ENCODE data around the gene AHCYL2. TPM values are rescaled to one million over a fixed set of nuclear protein-coding genes. Genes with fewer than 3 reads are reported as not detected.

The AHCYL2 gene
- total RNA-seq, 1 experiment from 2014 or later = 54.6 TPM

DNA sequence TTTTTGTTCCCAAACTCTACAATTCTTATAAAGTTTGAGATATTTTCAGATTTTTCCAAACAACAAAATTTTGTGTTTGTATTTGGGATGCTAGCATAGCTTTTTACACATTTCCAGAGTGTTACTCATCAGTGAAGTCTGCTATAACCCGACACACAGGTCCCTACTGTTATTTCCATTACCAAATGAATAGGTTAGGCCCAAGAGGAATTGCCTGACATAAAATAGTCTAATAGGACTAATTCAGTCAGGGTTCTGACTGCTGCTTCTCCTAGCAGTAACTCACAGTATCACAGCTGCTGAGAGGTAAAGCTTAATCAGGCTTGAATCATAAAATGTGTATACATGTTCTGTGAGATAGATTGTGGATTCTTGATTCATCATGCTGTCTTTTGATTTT, 160.3 kb downstream of the AHCYL2 start:
- TF ChIP-seq, protein P1, sequence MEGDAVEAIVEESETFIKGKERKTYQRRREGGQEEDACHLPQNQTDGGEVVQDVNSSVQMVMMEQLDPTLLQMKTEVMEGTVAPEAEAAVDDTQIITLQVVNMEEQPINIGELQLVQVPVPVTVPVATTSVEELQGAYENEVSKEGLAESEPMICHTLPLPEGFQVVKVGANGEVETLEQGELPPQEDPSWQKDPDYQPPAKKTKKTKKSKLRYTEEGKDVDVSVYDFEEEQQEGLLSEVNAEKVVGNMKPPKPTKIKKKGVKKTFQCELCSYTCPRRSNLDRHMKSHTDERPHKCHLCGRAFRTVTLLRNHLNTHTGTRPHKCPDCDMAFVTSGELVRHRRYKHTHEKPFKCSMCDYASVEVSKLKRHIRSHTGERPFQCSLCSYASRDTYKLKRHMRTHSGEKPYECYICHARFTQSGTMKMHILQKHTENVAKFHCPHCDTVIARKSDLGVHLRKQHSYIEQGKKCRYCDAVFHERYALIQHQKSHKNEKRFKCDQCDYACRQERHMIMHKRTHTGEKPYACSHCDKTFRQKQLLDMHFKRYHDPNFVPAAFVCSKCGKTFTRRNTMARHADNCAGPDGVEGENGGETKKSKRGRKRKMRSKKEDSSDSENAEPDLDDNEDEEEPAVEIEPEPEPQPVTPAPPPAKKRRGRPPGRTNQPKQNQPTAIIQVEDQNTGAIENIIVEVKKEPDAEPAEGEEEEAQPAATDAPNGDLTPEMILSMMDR (IDR thresholded peaks at IDR 0.05; ENCODE audit: unreplicated experiment) = no peak
- no peaks in the 10 kb centered on the region for H3K9me3 Mint-ChIP-seq (ENCODE audit: low read depth, unreplicated experiment)
- no peaks in the 10 kb centered on the region for H3K36me3 Mint-ChIP-seq (ENCODE audit: insufficient read depth, unreplicated experiment)
- CTCF ChIA-PET = no interaction called here
- no peak for DNase-seq
- intact Hi-C loops (cut with micrococcal nuclease; ENCODE audit: unreplicated experiment) = no loop called here
- no peak overlapping the region for H3K4me3 Mint-ChIP-seq (ENCODE audit: low read depth, unreplicated experiment)
- no peak overlapping the region for H3K27ac Mint-ChIP-seq (ENCODE audit: unreplicated experiment)
- H3K4me1 Mint-ChIP-seq (ENCODE audit: low read depth, unreplicated experiment) = no peaks in the 10 kb centered on the region
- no peaks in the 10 kb centered on the region for H3K27me3 Mint-ChIP-seq (ENCODE audit: unreplicated experiment)
- BruUV-seq (replicated peaks) = no TSS peak

DNA sequence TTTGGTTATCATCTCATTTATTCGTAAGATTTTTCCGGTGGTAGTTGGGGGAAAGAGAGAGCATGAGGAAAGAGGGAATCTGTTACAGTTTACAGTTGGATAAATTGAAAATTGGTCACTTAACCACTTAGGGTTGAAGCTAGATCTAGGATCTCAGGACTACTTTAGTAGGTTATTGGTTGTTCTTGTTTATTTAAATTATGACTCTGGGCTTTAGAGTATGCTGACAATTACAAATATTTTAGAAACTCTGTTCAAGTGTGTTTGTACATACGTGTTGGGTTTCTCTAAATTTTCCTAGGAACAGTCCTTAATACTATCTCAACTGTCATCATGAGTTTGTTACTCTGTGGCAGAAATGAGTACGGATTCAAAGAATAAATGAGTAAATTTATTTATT, 160.8 kb downstream of the AHCYL2 start:
- Mint-ChIP-seq H3K27me3 (ENCODE audit: unreplicated experiment) (no peaks in the 10 kb centered on the region), H3K4me1 (ENCODE audit: low read depth, unreplicated experiment) (no peaks in the 10 kb centered on the region), H3K36me3 (ENCODE audit: insufficient read depth, unreplicated experiment) (no peaks in the 10 kb centered on the region), H3K4me3 (ENCODE audit: low read depth, unreplicated experiment) (no peak overlapping the region), H3K27ac (ENCODE audit: unreplicated experiment) (no peak overlapping the region), H3K9me3 (ENCODE audit: low read depth, unreplicated experiment) (no peaks in the 10 kb centered on the region)
- no TSS peak for BruUV-seq (replicated peaks)
- DNase-seq = no peak
- CTCF ChIA-PET = no interaction called here
- intact Hi-C loops (cut with micrococcal nuclease; ENCODE audit: unreplicated experiment) = no loop called here
- TF ChIP-seq, protein P1 (IDR thresholded peaks at IDR 0.05; ENCODE audit: unreplicated experiment) = no peak

DNA sequence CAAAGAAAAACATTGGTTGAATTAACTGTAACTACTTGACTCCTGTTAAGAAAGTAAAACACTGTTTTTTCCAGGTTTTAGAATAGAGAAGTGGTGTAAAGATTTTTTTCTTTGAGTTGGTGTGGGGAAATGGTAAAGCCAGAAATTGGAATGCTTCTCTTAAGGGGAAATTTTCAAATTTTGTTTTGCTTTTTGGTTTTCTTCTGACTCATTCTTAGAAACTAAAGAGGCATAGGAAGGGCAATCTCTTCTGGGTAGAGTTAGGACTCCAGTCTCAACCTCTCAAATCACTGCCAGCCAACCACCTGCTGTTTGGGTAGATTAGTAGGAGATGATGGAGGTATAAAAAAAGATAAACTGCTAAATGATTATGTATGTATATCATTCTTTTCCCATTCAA, 161.7 kb downstream of the AHCYL2 start:
- no peak overlapping the region for H3K4me3 Mint-ChIP-seq (ENCODE audit: low read depth, unreplicated experiment)
- CTCF ChIA-PET = interaction anchor here (0.6 kb wide), 1 partner anchor 643 kb away, joined by 5 read pairs; no protein-coding TSS in a partner anchor
- no peak for DNase-seq
- intact Hi-C loops (cut with micrococcal nuclease; ENCODE audit: unreplicated experiment) = no loop called here
- H3K9me3 Mint-ChIP-seq (ENCODE audit: low read depth, unreplicated experiment) = no peaks in the 10 kb centered on the region
- TF ChIP-seq, protein P1 (IDR thresholded peaks at IDR 0.05; ENCODE audit: unreplicated experiment) = no peak
- H3K27me3 Mint-ChIP-seq (ENCODE audit: unreplicated experiment) = no peaks in the 10 kb centered on the region
- no peak overlapping the region for H3K27ac Mint-ChIP-seq (ENCODE audit: unreplicated experiment)
- no TSS peak for BruUV-seq (replicated peaks)
- H3K4me1 Mint-ChIP-seq (ENCODE audit: low read depth, unreplicated experiment) = no peaks in the 10 kb centered on the region
- H3K36me3 Mint-ChIP-seq (ENCODE audit: insufficient read depth, unreplicated experiment) = no peaks in the 10 kb centered on the region

DNA sequence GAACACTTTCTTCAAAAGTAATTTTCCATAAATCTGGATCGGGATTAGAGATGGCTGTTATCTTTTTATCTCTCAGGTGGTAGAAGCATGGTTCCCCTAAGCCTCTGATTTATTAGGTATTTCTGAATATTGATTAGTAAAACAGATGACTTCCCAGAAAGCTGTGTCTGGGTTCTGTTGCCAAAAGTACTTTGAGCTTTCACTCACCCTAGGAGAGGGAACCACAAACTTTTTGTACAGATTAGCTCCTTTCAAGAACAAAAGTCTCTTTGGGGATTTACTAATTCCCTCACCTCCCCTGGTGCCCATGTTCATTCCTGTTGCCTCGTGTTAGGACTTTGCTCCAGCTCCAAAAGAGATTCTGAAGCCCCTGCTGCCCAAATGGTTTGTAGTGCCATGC, 162.7 kb downstream of the AHCYL2 start:
- Mint-ChIP-seq H3K4me1 (ENCODE audit: low read depth, unreplicated experiment) (no peaks in the 10 kb centered on the region), H3K9me3 (ENCODE audit: low read depth, unreplicated experiment) (no peaks in the 10 kb centered on the region), H3K27me3 (ENCODE audit: unreplicated experiment) (no peaks in the 10 kb centered on the region), H3K27ac (ENCODE audit: unreplicated experiment) (no peak overlapping the region), H3K36me3 (ENCODE audit: insufficient read depth, unreplicated experiment) (no peaks in the 10 kb centered on the region), H3K4me3 (ENCODE audit: low read depth, unreplicated experiment) (no peak overlapping the region)
- TF ChIP-seq, protein P1 (IDR thresholded peaks at IDR 0.05; ENCODE audit: unreplicated experiment) = no peak
- no peak for DNase-seq
- intact Hi-C loops (cut with micrococcal nuclease; ENCODE audit: unreplicated experiment) = no loop called here
- CTCF ChIA-PET = no interaction called here
- BruUV-seq (replicated peaks) = no TSS peak

Data from Calu3 (cell line).